GM18868 (cell line): ENCODE results near the gene CPSF4.

Source experiments
- ATAC-seq: cut with Tn5 transposase; IDR thresholded peaks from one replicate; pipeline ENCODE4 v1.9.1; 2021; ENCODE audit warnings: mild to moderate bottlenecking, moderate library complexity; ENCODE audit not compliant: unreplicated experiment

The CPSF4 gene

DNA sequence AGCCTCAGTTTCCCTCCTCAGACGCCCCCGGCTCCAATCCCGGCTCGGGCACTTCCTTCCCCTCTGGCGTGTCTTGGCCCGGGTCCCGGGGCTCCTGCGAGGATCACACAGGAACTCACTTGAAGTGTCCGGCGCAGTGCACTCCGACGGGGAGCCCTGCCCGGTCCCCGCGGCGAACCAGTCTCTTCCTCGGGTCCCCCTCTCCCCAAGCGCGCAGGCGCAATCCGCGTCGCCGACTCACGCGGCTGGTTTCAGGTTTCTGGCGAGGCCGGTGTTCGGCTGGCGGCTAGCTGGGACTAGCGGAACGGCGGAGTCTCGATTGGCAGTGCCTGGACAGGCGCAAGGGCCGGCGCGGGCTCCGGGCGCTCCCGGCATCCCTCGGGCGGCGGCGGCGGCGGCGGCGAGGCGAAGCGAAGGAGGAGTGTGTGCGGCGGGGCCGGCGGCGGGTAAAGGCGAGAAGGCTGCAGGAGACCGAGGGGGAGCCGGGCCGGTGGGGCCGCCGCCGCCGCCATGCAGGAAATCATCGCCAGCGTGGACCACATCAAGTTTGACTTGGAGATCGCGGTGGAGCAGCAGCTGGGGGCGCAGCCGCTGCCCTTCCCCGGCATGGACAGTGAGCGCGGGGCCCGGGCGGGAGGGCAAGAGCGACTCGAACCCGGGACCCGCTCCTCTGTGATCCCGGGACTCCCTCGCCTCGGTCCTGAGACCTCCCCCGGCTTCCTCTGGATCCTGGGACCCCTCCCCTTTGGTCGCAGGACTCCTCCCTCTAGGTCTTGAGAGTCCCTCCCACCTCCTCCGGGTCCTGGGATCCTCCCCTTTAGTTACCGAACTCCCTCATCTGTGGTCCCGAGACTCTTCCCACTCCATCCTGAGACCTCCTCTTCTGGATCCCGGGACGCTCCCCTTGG, at the start of gene CPSF4, which contains the start of gene PTCD1:
TSS of gene CPSF4 (plus strand) at position 371 of the 908 bp plus-strand sequence. CDS start at position 511, 140 bp downstream.
TSS of gene PTCD1 (minus strand) at position 226 of the 908 bp plus-strand sequence. CDS start 3,556 bp downstream, outside the sequence.
- ATAC-seq, result peak; percentile 92

GRCh38 chr7:99389772-99390171, 49.0 kb upstream of the CPSF4 start:
- no peak for ATAC-seq

DNA sequence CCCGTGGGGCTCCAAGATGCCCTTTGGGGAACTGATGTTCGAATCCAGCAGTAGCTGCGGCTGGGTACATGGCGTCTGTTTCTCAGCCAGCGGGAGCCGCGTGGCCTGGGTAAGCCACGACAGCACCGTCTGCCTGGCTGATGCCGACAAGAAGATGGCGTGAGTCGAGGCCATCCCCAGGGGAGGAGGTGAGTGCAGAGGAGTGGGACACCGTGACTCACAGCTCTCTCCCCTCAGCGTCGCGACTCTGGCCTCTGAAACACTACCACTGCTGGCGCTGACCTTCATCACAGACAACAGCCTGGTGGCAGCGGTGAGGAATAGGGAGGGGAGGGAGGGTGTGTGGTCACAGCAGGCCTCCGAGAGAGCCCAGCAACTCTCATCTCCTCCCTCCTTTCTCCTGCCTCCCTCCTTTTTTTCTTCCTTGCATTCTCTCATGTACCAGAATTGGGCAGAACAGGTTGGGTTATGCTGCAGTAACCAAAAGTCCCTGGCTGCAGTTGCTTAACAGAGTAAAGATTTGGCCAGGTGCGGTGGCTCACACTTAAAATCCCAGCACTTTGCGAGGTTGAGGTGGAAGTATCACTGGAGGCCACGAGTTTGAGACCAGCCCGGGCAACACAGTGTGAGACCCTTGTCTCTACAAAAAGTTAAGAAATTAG, 47.7 kb upstream of the CPSF4 start:
- ATAC-seq, result no peak

- no peak for ATAC-seq
These were observed 46.7 kb upstream of the CPSF4 start for GRCh38 chr7:99392046-99392445.

- no peak for ATAC-seq
These were observed 45.9 kb upstream of the CPSF4 start for GRCh38 chr7:99392659-99393354.

DNA sequence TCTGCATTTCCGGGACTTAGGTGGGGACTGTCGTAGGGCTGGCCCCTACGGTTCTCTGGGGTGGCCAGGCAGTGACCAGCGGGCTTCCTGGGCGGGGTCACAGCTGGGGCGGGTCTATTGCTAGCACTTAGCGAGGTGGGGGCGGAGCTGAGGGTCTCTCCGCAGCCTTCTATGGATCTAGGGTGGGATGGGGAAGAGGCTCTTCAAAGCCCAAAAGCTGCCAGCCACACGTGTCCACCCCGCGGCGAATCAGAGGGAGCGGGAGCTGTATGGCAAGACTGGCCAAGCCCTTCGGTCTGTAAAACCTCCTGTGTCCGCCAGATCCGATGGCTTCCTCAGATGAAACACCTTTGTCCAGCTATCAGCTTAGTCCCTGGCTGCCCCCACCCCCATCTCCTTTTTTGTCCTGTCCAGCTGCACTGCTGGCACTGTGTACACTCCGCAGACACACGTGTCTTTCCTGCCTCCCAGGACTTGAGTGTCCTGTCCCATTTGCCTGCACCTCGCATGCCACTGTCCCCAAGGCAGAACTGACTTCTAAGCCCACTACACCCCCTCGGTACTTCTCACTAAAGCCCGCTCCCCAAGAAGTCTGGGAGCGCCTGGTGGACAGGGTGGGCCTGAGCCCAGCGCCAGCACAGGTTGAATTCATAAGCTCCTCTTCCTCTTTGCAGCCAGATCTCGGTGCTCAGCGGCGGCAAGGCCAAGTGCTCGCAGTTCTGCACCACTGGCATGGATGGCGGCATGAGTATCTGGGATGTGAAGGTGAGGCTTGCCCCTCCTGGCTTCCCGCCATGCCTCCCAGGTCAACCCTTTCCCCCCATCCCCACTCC, 45.2 kb upstream of the CPSF4 start:
- no peak for ATAC-seq

- ATAC-seq, result no peak
These were observed 44.6 kb upstream of the CPSF4 start for GRCh38 chr7:99394188-99394502.

- no peak for ATAC-seq
These were observed 43.0 kb upstream of the CPSF4 start for GRCh38 chr7:99395616-99396327.

DNA sequence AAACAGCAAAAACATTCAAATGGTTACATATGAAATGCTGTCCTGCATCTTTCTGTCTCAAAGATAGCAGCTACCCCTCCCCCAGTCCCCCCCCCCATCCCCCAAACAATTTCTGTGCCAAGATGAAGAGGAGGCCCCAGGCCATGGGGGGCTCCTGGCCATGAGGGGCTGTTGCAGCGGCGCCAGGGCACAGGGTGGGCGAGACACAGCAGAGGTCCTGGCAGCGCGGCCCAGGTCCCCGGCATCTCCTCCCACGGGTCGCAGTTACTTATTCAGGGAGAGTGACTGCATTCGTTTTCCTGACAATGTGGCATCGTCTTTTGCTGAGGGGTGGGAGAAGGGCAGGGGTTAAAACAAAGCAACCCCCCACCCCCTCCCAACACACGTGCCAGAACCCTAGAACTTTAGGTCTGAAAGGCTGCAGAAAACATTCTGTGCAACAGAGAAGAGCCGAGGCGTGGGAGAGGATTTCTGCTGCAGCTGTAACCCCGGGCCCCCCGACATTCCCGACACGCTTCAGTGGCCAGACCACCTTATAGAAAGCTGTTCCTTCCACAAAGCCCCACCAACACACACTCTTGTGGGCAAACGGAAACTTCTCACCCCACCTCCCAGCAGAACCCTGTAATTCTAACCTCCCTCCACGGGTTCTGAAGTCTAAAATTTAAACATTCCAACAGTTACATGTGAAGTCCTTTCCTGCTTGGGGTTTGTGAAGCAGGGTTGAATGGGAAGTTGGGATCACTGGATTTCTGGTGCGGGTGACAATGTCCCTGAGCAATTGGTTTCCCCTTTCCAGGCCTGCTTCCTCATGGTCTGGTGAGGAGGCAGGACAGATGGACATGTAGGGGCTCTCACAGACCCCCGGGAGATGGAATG, 42.1 kb upstream of the CPSF4 start:
- ATAC-seq, result no peak

GRCh38 chr7:99397297-99397983, 41.3 kb upstream of the CPSF4 start:
- no peak for ATAC-seq

DNA sequence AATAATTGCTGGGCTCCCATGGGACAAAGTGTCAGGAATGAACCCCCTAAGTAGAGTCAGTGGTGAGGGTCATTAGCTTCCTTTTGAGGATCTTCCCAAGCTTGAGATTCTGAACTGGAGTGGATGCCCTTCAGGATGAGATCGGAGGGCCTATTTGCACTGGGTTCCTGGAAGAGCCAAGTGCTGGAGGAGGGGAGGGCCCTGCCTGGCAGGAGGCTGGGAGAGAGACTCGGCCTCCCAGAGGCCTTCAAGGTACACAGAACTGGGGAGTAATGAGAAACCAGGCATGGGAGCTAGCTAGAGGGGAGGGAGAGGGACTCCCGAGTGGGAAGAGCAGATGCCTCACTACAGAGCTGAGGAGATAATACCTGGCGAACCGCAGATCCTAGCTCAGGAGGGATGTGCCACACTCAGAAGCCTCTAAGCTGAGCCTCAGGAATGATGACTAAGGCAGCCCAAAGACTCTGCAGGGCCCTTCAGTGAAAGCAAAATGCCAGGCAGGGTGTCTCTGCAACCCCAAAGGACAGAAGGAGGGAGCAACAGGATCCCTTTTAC, 39.8 kb upstream of the CPSF4 start:
- ATAC-seq, result no peak

GRCh38 chr7:99399597-99399996, 39.1 kb upstream of the CPSF4 start:
- ATAC-seq, result no peak

- no peak for ATAC-seq
These were observed 35.9 kb upstream of the CPSF4 start for GRCh38 chr7:99402854-99403253.

DNA sequence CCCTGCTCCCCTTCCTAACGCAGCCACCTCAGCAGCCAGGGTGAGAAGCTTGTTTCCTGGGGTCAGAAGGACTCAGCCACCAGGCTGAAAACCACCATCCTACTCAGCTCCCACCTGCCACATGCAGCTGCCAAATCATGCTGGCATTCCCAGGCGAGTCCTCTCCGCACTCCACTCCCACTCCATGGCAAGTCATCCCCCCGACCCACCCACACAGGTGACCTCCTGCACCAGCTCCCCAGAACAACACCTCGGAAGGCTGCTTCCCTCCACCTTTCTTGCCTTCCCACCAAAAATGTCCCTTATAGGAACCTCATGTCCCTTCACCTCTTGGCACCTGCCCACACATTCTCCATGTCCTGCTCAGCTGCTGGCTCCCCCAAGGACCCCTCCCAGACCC, 35.0 kb upstream of the CPSF4 start:
- ATAC-seq, result no peak

DNA sequence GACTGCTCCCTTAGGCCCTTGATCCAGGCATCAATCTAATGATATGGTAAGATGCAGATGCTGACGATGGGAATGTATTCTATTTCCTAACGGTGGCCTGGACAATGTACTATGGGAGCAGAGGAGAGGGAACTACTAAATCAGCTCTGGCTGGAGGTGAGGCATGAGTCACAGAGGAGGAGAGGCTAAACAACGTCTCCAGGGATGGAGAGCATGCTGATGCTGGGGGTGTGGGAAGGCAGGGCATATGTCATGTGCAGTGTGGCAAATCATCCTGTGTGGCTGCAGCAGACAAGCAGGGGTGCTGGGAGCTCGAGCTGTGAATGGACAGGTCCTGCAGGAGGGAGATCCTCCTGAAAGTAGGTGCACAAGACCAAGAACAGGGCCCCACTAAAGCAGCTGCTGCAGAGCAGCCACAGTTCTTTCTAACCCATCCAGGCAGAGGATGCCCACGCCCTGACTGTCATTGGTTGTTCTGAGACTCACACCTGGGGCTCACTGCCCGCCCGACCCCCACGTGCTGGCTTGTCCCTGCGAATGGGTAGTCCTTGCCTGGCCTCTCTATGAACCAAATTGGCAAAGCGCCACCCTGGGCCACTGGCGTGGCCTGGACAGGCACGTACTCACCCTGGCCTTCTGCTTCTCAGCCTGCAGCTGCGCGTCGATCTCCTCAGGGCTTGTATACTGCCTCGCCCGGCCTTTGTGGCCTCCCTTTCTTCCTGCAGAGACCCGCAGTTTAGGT, 34.3 kb upstream of the CPSF4 start:
- no peak for ATAC-seq

DNA sequence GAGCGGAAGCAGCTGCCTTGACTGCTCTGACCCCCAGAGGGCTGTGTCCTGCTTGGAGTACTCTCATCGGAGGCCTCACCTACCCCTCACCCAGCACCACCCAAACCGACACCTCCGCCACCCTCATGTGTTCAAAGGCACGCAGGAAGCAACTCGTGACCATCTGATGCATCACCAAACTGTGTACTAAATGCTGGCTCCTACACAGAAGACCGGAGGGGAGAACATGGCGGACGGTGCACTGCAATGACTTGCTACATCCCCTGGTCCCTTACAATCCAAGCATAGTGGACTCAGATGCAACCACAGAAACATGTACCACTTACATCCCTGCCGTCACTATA, 33.8 kb upstream of the CPSF4 start:
- ATAC-seq, result no peak

GRCh38 chr7:99406557-99406956, 32.2 kb upstream of the CPSF4 start:
- ATAC-seq, result no peak
